Stimulated activated CD4-positive, alpha-beta T cell treated with anti-CD3 and anti-CD28 coated beads, TNF-alpha, amount 100 ng/mL, for 4 hours (primary cell): ENCODE data around the gene NEK2.
"Not testable (repeated sequence)": the region's sequence is repeated elsewhere in the genome, so short reads cannot be mapped to it uniquely, and the experiment has no call there.

Experiments
- DNase-seq, 3 experiments: peaks; one replicate each; pipeline ENCODE4 v3.0.0-alpha.2; 2020; ENCODE audit warnings: low read depth in 3 of 3

Gene NEK2

DNA sequence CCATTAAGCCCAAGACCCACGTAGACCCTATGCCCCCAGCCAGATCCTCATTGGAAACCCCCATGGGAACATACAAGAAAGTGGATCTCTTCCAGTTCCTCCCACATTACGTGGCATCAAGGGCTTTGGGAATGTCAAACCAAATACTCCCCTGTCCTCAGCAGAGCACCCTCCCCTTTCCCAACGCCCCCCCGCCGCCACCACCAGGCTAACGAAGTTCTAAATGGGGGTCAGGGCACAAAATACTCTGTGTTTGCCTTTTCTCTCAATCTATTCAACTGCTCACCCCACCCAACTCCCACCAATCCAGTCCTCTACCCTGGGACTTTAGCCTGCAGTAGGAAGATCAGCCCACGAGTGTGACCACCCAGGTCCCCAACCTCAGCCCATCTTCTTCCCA lies 24.5 kb downstream of the NEK2 start:
- no peak for DNase-seq

DNA sequence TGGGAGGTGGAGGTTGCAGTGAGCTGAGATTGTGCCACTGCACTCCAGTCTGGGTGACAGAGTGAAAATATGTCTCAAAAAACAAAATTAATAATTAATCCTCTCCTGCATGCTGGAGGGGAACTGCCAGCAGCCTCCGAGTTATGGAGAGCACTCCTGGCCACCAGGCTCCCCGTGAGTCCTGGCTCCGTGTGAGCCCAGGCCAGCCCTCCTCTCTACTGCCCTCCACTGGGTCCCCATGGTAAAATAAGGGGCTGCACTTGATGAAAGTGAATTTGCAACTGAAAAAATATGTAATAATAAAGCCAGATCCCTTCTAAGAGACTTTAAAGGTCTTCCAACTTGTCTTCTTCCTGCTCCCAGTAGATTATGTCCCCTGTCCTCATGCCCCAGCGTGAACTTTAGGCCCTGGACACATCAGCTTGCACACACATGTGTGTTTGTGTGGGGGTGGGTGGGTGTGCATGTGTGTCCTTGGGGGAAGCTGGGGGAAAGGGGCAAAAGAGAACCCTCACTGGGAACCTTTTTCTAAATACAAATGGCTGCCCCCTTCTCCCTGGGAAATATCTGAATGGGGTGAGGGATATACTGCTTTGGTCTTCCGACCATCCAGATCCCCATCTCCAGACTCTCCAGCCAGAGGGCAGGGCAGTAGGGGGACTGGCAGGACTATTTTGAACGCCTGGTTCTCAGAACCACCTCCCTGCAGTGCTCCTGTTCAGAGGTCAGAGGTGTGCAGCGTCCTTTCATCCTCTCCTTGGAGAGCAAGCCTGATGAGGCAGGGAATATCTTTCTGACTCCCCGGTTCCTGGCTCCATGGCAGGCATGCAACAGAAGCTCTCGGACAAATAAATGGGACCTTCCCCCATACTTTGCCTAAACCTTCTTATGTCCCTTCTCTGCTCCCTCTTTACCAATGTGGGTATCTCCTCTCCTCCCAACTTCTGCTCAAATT lies 26.2 kb downstream of the NEK2 start:
- DNase-seq: no peak

DNA sequence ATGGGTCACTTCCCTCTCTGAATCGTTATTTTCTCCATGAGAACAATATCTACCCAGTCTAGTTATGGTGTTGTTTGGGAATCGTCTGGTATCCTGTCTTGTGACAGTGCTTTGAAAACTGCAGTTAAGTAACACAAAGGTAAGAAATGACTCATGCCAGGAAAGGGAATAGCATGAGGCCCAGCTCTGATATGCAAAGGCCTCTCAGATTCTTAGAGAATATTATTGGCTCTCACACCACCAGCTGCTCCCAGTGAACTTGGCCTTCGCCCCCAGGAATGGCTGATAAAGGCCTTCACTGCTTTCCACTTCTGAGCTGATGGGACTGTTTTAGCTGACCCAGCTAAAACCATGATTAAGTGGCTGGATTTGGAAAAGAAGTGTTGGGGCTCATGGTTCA lies 27.1 kb downstream of the NEK2 start:
- DNase-seq: no peak

DNA sequence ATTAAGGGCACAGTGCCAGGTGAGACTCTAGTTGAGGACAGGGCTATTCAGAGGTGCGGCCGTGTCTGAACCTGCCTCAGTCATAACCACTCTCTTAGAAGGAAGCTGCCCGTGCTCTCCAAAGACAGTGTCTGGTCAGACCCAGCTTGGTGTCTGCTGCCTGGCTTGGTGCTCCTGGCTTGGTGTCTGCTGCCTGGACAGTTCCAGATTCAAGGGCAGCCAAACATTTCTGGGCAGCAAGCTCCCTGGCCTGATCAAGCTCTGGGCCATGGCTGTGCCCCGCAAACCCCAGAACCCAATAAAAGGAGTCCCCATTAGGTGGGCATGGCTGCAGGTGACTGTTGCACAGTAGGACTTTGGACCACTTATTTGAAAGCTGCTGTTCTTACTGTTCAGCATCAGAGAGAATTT lies 27.7 kb downstream of the NEK2 start:
- DNase-seq: no peak

DNA sequence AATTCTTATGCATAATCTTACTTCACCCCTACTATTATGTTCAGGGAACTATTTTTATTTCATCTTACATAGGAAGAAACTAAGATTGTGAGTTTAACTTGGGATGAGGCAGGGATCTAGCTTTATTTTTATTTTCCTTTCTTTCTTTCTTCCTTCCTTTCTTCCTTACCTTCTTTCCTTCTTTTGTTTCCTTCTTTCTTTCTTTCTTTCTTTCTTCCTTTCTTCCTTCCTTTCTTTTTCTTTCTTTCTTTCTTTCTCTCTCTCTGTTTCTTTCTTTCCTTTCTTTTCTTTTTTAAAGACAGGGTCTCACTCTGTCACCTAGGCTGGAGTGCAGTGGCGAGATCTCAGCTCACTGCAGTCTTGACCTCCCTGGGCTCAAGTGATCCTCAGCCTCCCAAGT lies 28.9 kb downstream of the NEK2 start:
- no peak for DNase-seq

DNA sequence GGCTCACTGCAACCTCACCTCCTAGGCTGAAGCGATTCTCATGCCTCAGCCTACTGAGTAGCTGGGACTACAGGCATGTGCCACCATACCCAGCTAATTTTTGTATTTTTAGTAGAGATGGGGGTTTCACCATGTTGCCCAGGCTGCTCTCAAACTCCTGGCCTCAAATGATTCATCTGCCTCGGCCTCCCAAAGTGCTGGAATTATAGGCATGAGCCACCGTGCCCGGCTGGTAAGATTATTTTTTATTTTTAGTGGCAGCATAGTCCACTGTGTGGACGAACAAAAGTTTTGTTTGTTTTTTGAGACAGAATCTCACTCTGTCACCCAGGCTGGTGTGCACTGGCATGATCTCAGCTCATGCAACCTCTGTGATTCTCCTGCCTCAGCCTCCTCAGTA lies 29.8 kb downstream of the NEK2 start:
- DNase-seq: not testable (repeated sequence)

DNA sequence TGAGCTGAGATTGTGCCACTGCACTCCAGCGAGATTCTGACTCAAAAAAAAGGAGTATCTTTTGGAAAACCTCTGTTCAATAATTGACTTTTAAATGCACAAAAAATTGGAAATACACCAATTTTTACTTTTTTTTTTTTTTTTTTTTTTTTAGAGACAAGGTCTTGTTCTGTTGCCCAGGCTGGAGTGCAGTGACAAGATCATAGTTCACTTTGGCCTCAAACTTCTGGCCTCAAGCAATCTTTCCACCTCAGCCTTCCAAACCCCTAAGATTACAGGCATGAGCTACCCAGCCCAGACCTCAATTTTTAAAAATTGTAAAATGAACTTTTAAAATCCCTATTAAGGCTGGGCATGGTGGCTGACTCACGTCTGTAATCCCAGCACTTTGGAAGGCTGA lies 30.8 kb downstream of the NEK2 start:
- no peak for DNase-seq

DNA sequence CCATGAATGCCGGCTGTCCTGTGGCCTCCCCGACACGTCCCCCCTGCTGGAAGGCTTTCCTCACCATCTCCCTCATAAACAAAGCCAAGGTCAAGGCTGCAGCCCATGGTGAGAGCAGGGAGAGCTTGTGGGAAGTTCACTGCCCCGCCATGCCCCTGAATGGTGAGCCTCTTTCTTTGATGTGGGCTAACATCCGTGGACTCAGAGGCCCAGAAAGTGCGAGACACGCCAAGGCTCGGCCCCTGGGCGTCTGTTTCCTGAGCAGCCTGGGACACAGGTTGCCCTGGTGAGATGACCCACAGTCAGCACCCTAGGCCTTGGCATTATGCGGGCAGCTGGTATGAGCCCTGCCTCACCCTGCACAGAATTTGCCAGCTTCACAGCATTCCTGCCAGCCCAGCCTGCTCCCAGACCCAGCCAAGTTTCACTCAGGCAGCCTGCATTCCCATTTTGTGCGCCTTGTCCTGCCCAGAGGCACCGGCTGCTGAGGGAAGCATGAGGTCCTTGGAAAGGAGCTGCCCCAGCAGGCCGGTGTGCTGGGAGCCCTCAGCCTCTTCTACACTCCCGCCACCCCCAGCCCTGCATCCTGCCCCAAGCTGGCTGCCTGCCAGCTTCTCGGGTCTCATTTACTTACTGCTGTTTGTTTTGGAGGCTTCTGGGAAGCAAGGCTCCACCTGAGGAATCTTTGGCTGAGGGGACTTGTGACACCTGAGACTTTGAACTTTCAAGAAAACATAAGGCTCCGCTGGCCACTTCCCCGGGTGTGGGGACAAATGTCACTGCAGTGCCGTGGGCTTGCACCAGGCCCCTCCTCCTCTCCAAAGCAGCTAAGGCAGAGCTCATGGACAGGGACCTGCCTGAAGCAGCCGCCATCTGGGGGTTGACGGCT lies 31.9 kb downstream of the NEK2 start:
- DNase-seq: no peak

DNA sequence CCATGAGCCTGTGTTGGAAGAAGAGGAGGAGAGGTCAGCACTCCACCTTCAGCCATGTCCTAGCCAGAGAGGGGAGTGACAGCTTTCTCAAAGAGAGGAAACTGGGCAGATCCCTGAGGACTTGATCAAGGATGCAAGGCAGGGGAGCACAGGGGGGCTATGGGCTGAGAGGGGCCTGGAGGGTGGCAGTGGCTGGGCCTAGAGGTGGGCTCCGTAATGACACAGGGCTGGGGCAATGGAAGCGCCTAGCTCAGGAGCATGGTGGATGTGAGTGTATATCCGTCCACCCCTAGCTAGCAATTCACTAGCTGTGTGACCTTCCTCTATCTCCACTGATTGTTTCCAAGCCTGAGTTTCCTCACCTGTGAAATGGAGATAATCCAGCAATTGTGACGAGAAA lies 32.6 kb downstream of the NEK2 start:
- DNase-seq: no peak

DNA sequence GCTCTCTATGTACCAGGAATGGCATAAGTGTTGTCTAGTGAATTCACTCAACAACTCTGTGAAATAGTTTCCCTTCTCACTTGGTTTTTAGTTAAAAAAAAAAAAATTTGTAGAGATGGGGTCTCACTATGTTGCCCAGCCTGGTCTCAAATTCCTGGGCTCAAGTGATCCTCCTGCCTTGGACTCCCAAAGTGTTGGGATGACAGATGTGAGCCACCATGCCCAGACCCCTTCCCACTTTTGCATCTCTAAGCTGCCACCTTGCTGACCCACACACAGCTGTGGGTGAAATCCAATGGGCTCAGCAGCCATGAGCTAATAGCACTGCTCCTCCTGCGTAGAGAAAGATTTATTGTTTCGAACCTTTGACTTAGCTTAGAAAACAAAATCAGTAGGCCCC lies 33.5 kb downstream of the NEK2 start:
- no peak for DNase-seq

DNA sequence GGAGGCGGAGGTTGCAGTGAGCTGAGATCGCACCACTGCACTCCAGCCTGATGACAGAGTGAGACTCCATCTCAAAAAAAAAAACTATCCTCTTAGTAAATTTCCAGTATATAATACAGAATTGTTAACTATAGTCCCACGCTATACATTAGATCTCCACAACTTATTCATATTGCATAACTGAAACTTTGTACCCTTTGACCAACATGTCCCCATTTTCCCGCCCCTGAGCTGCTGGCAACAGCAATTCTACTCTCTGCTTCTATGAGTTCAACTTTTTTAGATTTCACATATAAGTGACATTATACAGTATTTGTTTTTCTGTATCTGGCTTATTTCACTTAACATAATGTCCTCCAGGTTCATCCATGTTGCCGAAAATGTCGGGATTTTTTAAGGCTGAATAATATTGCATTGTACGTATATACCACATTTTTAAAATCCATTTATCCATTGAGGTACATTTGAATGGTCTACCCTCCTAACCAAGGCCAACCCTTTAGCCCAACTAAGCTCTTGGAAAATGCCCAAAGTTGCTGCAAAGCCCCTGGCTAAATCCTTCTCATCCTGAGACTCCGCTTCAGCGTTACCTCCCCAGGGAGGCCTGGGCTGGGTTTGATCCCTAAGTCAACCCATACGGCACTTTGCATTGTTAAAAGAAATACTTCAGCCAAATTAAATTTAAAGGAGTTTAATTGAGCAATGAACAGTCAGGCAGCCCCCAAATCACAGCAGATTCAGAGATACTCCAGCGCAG lies 34.2 kb downstream of the NEK2 start:
- no peak for DNase-seq

DNA sequence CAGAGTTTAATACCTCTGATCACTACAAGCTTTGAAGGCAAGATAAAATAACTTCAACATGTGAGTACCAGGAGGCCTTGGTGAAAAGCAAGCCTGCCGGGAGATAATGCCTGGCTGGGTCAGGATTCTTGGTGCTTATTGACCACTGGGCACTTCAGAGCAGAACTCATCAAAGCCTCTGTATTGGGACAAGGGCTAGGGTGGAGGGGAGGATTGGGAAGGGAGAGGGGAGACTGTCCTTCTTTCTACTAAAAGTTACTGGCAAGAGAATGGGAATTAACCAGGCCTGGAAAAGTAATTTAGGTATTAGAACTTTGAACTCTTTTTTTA lies 35.2 kb downstream of the NEK2 start:
- DNase-seq: no peak

DNA sequence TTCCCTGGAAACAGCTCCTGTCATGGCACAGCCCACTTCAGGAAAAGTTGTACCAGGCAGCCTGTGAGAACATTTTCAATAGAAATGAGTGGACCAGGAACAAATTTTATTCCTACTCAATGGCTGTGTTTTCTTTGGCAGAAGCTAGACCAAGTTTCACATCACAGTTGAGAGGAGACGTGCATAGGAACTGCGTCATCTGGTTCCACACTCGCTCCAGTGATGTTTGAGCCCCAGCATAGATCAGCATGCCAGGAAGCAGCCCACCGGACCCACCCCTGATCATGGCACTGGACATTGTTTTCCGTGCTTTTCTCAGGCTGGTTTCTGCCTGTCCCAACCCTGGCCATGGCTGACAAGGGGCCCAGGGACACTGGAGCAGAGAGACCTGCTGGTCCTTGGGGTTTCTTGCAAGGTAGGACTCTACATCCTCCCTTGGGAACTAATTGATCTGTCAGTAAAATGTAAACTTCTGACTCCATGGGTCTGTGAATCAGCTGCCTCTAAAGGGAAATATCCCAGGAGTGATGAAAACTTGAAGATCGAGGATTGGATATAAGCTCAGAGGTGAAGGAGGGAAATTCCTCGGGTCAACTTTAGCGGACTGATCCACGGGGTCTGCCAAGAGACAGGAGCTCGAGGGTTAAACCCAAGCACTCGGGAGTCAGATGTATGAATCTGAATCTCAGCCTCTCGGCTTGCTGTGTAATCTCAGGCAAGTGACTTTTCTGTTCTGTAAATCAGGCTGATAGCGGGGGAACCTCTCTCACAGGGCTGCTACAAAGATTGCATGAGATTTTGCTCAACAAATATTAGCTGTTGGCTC lies 35.7 kb downstream of the NEK2 start:
- no peak for DNase-seq

DNA sequence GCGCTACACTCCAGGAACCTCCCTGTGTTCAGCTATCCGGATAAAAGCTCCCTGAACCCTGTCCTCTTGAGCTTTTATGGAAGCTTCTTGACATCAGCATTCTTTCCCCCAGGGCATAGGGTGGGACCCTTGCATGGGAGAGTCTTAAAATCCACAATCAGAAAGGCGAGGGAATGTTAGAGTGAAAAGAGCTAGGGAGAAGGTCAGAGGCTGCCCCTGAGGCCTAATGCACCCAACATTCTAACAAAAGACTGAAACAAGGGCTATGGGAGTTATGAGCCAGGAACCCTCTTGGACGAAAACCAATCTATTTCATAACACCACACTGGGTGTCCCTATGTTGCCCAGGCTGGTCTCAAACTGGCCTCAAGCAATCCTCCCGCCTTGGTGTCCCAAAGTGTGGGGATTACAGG lies 36.7 kb downstream of the NEK2 start:
- no peak for DNase-seq

DNA sequence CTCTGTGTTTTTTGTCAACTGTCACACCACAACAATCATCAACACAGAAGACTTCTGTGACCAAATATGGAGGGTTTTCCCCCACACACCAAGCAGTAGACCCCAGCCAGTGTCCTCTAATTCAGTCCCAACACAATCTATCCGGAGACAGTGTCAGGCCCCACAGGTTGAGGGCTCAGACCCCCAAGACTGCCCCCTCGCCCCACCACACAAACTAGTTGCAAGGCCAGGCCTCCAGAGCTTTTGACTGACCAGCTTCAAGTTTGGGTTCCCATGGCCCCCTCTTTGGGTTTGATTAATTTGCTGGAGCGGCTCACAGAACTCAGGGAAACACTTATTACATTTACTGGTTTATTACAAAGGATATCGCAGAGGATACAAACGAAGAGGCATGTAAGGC lies 37.2 kb downstream of the NEK2 start:
- no peak for DNase-seq

DNA sequence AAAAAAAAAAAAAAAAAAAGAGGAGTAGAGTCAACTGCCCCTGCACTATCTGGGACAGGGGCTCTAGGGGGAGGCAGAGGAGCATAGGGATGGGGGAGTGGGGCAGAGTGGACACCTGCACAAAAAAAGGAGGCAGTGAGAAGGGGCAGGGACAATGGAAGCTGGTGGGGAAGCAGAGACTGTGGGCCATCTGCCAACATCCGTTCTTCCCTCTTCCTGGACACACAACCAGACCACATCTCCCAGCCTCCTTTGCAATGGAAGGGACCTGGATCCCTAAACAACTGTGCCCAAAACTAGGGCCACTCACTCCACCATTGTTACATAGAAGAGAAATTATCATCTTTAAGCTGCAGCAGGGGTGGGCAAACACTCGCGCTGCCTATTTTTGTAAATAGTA lies 38.4 kb downstream of the NEK2 start:
- no peak for DNase-seq

DNA sequence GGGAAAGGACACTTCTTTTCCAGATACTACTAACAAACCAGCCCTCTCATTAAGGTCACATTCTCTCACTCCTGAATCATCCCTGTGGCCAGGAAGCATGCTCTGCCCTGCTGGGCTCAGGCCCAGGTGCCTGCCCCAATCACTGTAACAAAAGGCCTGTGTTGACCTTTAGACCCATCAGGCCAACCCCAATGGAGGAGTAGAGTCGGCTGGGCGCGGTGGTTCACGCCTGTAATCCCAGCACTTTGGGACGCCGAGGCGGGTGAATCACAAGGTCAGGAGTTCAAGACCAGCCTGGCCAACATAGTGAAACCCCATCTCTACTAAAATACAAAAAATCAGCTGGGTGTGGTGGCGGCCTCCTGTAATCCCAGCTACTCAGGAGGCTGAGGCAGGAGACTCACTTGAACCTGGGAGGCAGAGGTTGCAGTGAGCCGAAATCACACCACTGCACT lies 38.8 kb downstream of the NEK2 start:
- not testable (repeated sequence) for DNase-seq

DNA sequence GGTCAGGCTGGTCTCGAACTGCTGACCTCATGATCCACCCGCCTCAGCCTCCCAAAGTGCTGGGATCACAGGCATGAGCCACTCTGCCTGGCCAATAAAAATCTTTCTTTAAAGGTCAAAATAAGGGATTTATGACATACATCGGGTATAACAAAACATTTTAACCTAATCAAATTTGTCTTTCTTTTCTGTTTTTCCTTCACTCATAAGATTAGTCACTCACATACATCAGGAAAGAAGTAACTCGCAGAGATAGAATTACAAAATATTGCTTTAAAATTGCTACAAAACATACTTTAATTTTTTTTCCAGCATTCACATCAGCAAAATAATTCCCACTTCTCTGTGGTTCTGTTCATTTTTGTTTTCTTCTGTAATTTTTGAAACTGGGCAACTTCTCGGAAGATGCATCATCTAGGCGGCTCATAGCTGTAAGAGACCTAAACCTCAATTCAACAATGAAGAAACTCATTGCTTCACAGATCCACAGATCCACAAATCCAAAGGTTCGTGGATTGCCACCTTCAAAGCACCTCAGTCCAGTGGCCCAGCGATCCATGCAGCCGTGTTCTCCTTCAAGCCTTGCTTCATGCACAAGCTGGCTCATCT lies 39.7 kb downstream of the NEK2 start:
- DNase-seq: no peak

DNA sequence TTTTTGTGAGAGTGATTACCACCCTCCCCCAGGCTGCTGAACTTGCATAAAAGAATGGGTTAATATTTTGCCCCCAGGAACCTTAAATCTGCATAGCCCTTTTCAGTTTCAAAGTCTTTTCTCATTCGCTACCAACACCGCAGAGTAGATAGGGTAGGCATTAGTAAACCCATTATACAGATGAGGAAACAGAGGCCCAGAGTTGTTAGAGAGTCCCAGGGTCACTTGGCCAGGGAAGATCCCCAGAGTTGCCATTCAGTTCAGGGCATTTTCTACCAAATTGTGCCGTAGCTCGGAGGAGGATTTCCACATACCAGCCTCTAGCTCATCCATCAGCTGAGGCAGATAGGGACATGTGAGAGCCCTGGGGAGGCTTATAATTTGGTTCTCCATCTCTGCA lies 40.5 kb downstream of the NEK2 start:
- DNase-seq: no peak

DNA sequence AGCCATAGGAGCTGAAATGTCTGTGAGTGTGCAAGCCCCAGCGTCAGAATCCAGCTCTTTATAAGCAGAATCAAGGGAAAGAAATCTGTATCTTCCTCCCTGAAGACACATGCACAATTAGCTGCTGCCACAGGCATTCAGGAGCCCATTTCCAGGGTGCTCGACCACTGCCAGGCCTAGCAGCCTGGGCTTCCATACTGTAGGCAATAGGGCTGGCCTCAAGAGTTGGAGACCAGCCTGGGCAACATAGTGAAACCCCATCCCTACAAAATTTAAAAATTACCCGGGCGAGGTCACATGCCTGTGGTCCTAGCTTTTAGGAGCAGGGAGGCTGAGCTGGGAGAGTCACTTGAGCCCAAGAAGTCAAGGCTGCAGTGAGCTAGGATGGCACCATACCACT lies 41.0 kb downstream of the NEK2 start:
- DNase-seq: no peak

DNA sequence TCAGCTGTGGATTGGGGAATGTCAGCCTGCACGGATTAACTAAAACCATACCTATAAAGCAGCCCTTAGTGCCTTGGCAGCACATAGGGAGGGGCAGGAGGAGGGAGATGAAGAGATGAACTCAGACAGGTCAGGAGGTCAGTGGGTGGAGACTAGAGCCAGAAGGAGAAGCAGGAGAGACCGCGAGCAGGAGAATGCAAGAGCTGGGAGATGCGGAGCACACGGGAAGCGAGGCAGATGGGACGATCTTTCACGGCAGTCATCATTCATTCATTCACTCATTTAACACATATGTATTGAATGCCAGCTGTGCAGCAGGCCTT lies 41.9 kb downstream of the NEK2 start:
- DNase-seq: no peak
